K562 (cell line): ENCODE results near the gene ITGAE. TPM values are rescaled to one million over a fixed set of nuclear protein-coding genes. Genes with fewer than 3 reads are reported as not detected.

ENCODE experiments used
- ATAC-seq: fragments of 200-7000 bp; cut with Tn5 transposase; 3 replicates; pipeline ENCODE4 v1.9.1; 2020; ENCODE audit warnings: moderate library complexity
- BruUV-seq: library from RNA; stranded (reverse); fragments of 400-500 nt; replicated peaks from 2 replicates; lab custom pipeline; 2021; lab: Mats Ljungman, UMichigan
- CTCF ChIA-PET: fragments of 300-600 bp; formaldehyde crosslinking; extraction: SDS; loops from one replicate; lab custom pipeline; 2021; ENCODE audit warnings: low intra/inter-chr PET ratio; lab: Yijun Ruan, JAX
- POLR2A ChIA-PET: fragments of 300-600, 350-650 bp; sonication (Branson Sonifier 250); formaldehyde crosslinking; extraction: SDS; loops from one replicate; lab custom pipeline; 2021; ENCODE audit warnings: antibody characterized with exemption, inconsistent platforms; lab: Yijun Ruan, JAX
- DNase-seq, 4 experiments: peaks; one replicate each; pipeline versions ENCODE4 v3.0.0 to v3.0.0-alpha.2; 2011 to 2018; ENCODE audit warnings: low spot score in 3 of 4, mixed read lengths in 3 of 4; ENCODE audit errors: extremely low read depth in 1 of 4
- FAIRE-seq: peaks from 2 replicates; lab custom pipeline; 2011; peaks lifted over from hg19 to GRCh38; lab: Jason Lieb, UNC
- H2AFZ ChIP-seq: 2 replicates; pipeline ENCODE4 v1.6.0; 2011; ENCODE audit warnings: low read depth, low read length, control low read depth, inconsistent platforms
- H3K27ac ChIP-seq: fragments of 200-600 bp; 3 replicates; pipeline ENCODE4 v1.8.0; 2011; ENCODE audit warnings: low read depth, mild to moderate bottlenecking, control low read depth, inconsistent platforms, low read length, moderate library complexity, mixed read lengths; ENCODE audit errors: extremely low read depth
- H3K27me3 ChIP-seq, 2 experiments: fragments of 300-600 bp in 1 of 2; 2 replicates in 1 of 2; 3 replicates in 1 of 2; pipeline versions ENCODE4 v1.6.0 to v1.8.0; 2011; ENCODE audit warnings: inconsistent platforms in 2 of 2, low read length in 2 of 2, mild to moderate bottlenecking in 1 of 2, mixed read lengths in 1 of 2, moderate library complexity in 1 of 2; ENCODE audit not compliant: control insufficient read depth in 2 of 2, insufficient read depth in 2 of 2
- H3K36me3 ChIP-seq: fragments of 300-600 bp; 3 replicates; pipeline ENCODE4 v1.8.0; 2011; ENCODE audit warnings: mild to moderate bottlenecking, low read length, inconsistent platforms; ENCODE audit not compliant: control insufficient read depth, insufficient read depth
- H3K4me1 ChIP-seq, 2 experiments: fragments of 200-600 bp in 1 of 2; replicated peaks in 1 of 2; 2 replicates in 1 of 2; 3 replicates in 1 of 2; pipeline versions ENCODE4 v1.5.1 to v1.8.0; 2011; ENCODE audit warnings: inconsistent platforms in 2 of 2, low read length in 2 of 2, mild to moderate bottlenecking in 1 of 2, mixed read lengths in 1 of 2, moderate library complexity in 1 of 2; ENCODE audit not compliant: control insufficient read depth in 2 of 2, insufficient read depth in 2 of 2
- H3K4me2 ChIP-seq: 2 replicates; pipeline ENCODE4 v1.6.1; 2011; ENCODE audit warnings: low read length, control low read depth, inconsistent platforms, mixed read lengths; ENCODE audit not compliant: insufficient read depth
- H3K4me3 ChIP-seq: fragments of 200-600 bp; sonication (generic), shearing (Covaris generic); 2 replicates; pipeline ENCODE4 v1.5.1; 2016; ENCODE audit warnings: control low read depth, inconsistent platforms
- H3K79me2 ChIP-seq: fragments of 200-600 bp; 3 replicates; pipeline ENCODE4 v1.8.0; 2011; ENCODE audit warnings: low read length, inconsistent platforms; ENCODE audit not compliant: control insufficient read depth, insufficient read depth
- H3K9ac ChIP-seq, 2 experiments: 2 replicates each; pipeline versions ENCODE4 v1.6.0 to v1.6.1; 2011; ENCODE audit warnings: low read depth in 2 of 2, low read length in 2 of 2, control low read depth in 1 of 2, inconsistent platforms in 1 of 2, mild to moderate bottlenecking in 1 of 2, mixed read lengths in 1 of 2; ENCODE audit not compliant: insufficient read depth in 1 of 2
- H3K9me1 ChIP-seq: one replicate; pipeline ENCODE4 v1.6.0; 2011; ENCODE audit warnings: inconsistent platforms, mild to moderate bottlenecking, low read length, moderate library complexity; ENCODE audit not compliant: control insufficient read depth, insufficient read depth
- H3K9me3 ChIP-seq: replicated peaks from 2 replicates; pipeline ENCODE4 v1.5.1; 2011; ENCODE audit warnings: low read depth, low read length, inconsistent platforms; ENCODE audit not compliant: control insufficient read depth, insufficient read depth
- H4K20me1 ChIP-seq: replicated peaks from 2 replicates; pipeline ENCODE4 v1.6.1; 2011; ENCODE audit warnings: low read length, inconsistent platforms, mixed read lengths; ENCODE audit not compliant: control insufficient read depth, insufficient read depth
- CREB1 ChIP-seq, 2 experiments: sonication (generic) in 1 of 2; formaldehyde crosslinking in 1 of 2; IDR thresholded peaks; 2 replicates each; pipeline versions ENCODE4 v1.6.1 to v1.8.0; 2012 to 2022; ENCODE audit warnings: inconsistent platforms in 1 of 2, mild to moderate bottlenecking in 1 of 2, missing genetic modification reagents in 1 of 2, moderate library complexity in 1 of 2
- HDAC1 ChIP-seq, 2 experiments: fragments of 450-650 bp; IDR thresholded peaks; 2 replicates each; pipeline ENCODE4 v1.6.1; 2016 to 2017; ENCODE audit warnings: inconsistent platforms in 1 of 2, mild to moderate bottlenecking in 1 of 2, moderate library complexity in 1 of 2
- HNRNPH1 ChIP-seq: fragments of 200-400 bp; formaldehyde crosslinking; optimal IDR thresholded peaks from 2 replicates; pipeline ENCODE3; 2017; ENCODE audit warnings: low read depth, mild to moderate bottlenecking, low read length, moderate library complexity
- KLF10 ChIP-seq: fragments of 250-450 bp; sonication (Bioruptor Pico); IDR thresholded peaks from 2 replicates; pipeline ENCODE4 v1.6.1; 2021; ENCODE audit warnings: matching md5 sums
- NKRF ChIP-seq: fragments of 450-650 bp; IDR thresholded peaks from 2 replicates; pipeline ENCODE4 v1.6.1; 2016; ENCODE audit warnings: borderline replicate concordance
- RBBP5 ChIP-seq: fragments of 200-600 bp; sonication (generic); IDR thresholded peaks from 2 replicates; pipeline ENCODE4 v1.6.1; 2012; ENCODE audit warnings: borderline replicate concordance, mild to moderate bottlenecking, low read length, control low read depth, inconsistent platforms; ENCODE audit not compliant: insufficient read depth, poor library complexity, severe bottlenecking
- SAP30 ChIP-seq: fragments of 200-600 bp; sonication (generic); IDR thresholded peaks from 2 replicates; pipeline ENCODE4 v1.6.1; 2012; ENCODE audit warnings: borderline replicate concordance, low read depth, mild to moderate bottlenecking, moderate library complexity, low read length, control low read depth, inconsistent platforms; ENCODE audit not compliant: insufficient read depth, poor library complexity, severe bottlenecking
- SIN3A ChIP-seq, 2 experiments: fragments of 150-350 bp in 1 of 2; IDR thresholded peaks; 2 replicates each; pipeline ENCODE4 v1.6.1; 2011 to 2016; ENCODE audit warnings: borderline replicate concordance in 2 of 2, low read depth in 2 of 2, low read length in 2 of 2, mild to moderate bottlenecking in 2 of 2, moderate library complexity in 2 of 2; ENCODE audit not compliant: control insufficient read depth in 1 of 2
- TBP ChIP-seq: optimal IDR thresholded peaks from 2 replicates; pipeline ENCODE3; 2011; ENCODE audit warnings: low read depth, low read length, improper control_type of control experiment
- TCF7L2 ChIP-seq: fragments of 150-350 bp; IDR thresholded peaks from 2 replicates; pipeline ENCODE4 v1.6.1; 2016; ENCODE audit warnings: low read depth, mild to moderate bottlenecking, low read length, moderate library complexity
- ZFX ChIP-seq: sonication (generic); formaldehyde crosslinking; IDR thresholded peaks from 2 replicates; pipeline ENCODE4 v1.8.0; 2022; ENCODE audit warnings: mild to moderate bottlenecking, missing genetic modification reagents, moderate library complexity
- ZNF217 ChIP-seq: sonication (generic); formaldehyde crosslinking; IDR thresholded peaks from 2 replicates; pipeline ENCODE4 v1.8.0; 2022; ENCODE audit warnings: mild to moderate bottlenecking, missing genetic modification reagents
- ZNF277 ChIP-seq: fragments of 250-450 bp; sonication (Bioruptor Pico); IDR thresholded peaks from 2 replicates; pipeline ENCODE4 v1.8.0; 2022; ENCODE audit warnings: inconsistent platforms, mild to moderate bottlenecking, moderate library complexity, borderline replicate concordance
- ZNF695 ChIP-seq: fragments of 450-650 bp; formaldehyde crosslinking; IDR thresholded peaks from 2 replicates; pipeline ENCODE4 v1.4.0; 2020; ENCODE audit warnings: mild to moderate bottlenecking, moderate library complexity
- ZNF740 ChIP-seq, 3 experiments: fragments of 200-800 bp in 1 of 3; sonication (Bioruptor generic) in 1 of 3; sonication (generic) in 1 of 3; formaldehyde crosslinking in 1 of 3; IDR thresholded peaks; 2 replicates each; pipeline versions ENCODE4 v1.6.1 to v1.8.0; 2016 to 2022; ENCODE audit warnings: mild to moderate bottlenecking in 2 of 3, missing compliant biosample characterization in 2 of 3, missing genetic modification characterization in 2 of 3, missing genetic modification reagents in 1 of 3
- WGBS: fragments of 100-300 bp; shearing (Covaris generic); methylation state at CpG from one replicate; pipeline ENCODE4 v1.1.6; 2016; ENCODE audit warnings: low coverage, mixed read lengths; ENCODE audit not compliant: insufficient coverage; ENCODE audit errors: missing lambda C conversion rate; 5-methylcytosine and 5-hydroxymethylcytosine counted together
- in situ Hi-C: fragments of 300-500 bp; cut with MboI; formaldehyde crosslinking; loops from 4 replicates; pipeline ENCODE4 v1.15.0; 2018; ENCODE audit warnings: inconsistent platforms, mixed read lengths
- intact Hi-C: fragments of 100-400 bp; cut with micrococcal nuclease; formaldehyde crosslinking; loops from 2 replicates; pipeline ENCODE4 v1.14.2; 2022
- polyA plus RNA-seq, 8 experiments: library from polyadenylated mRNA; depleted of rRNA in 4 of 8; stranded (reverse) in 5 of 8; unstranded in 3 of 8; fragments of >200 nt; fragmentation: Nextera tagmentation in 2 of 8; fragmentation: Illumina TruSeq in 1 of 8; extraction: Ambion mirVana in 2 of 8; extraction: Trizol in 1 of 8; gene quantifications; 2 replicates each; pipeline versions ENCODE4 v1.2.1 to v1.2.3, GENCODE V29; 2011 to 2014; ENCODE audit warnings: inconsistent platforms in 1 of 8, missing spikeins in 1 of 8
- total RNA-seq, 7 experiments: library from RNA; depleted of rRNA in 6 of 7; stranded (reverse); fragments of >200 nt in 6 of 7; fragmentation: Illumina TruSeq in 2 of 7; extraction: Trizol in 2 of 7; gene quantifications; 2 replicates each; pipeline versions ENCODE4 v1.2.1 to v1.2.3, GENCODE V29; 2011 to 2021; ENCODE audit warnings: low replicate concordance in 1 of 7

Gene ITGAE
- total and polyA plus RNA-seq, 9 of the 15 experiments (the other 6 are each of a cell fraction or from before 2014, with no cell fraction given) = 14.8 to 160 (median 27.0) TPM

- no peak for TF ChIP-seq CREB1 (IDR thresholded peaks at IDR 0.05)
- TF ChIP-seq CREB1 (CRISPR knock-in tag; IDR thresholded peaks at IDR 0.05) = no peak
- no peak for TF ChIP-seq TBP
- no peak for TF ChIP-seq KLF10 (CRISPR knock-in tag)
- no peak for TF ChIP-seq HNRNPH1
- TF ChIP-seq, all 486 proteins: peak for 0
These were observed 131.4 kb downstream of the ITGAE start (continued) for GRCh38 chr17:3669548-3669947.

GRCh38 chr17:3669085-3669347 lies 132.0 kb downstream of the ITGAE start:
- FAIRE-seq (no peak), ATAC-seq (peak; percentile 3; the same call in 2 of the 3 replicates), DNase-seq (no peak)
- H3K4me1 ChIP-seq = peaks cover 6 to 29% of the 10 kb centered on the region in 2 experiments; a peak in 4 of 5 replicates
- peaks cover 20% of the 10 kb centered on the region for H3K79me2 ChIP-seq
- 0% methylated on average over 31 of the region's 32 CpGs for WGBS
- H3K9me3 ChIP-seq = no peaks in the 10 kb centered on the region
- H3K36me3 ChIP-seq = peaks cover 7% of the 10 kb centered on the region; the same call in 2 of the 3 replicates
- H2AFZ ChIP-seq = peak overlapping the region; percentile 84
- H3K27ac ChIP-seq = peak overlapping the region; percentile 79
- ChIA-PET CTCF (no interaction called here), POLR2A (interaction anchor here (0.6 to 0.7 kb wide), 3 partner anchors 9 to 51 kb away, joined by 3 to 4 read pairs (median 3); no protein-coding TSS in a partner anchor)
- peak overlapping the region; percentile 82 to 99 for H3K9ac ChIP-seq
- peaks cover 6% of the 10 kb centered on the region for H3K9me1 ChIP-seq
- in situ Hi-C loops (no loop called here), intact Hi-C loops (no loop called here)
- H3K4me2 ChIP-seq = peak overlapping the region; percentile 82
- H3K27me3 ChIP-seq = no peaks in the 10 kb centered on the region; a peak in 1 of 5 replicates
- TSS peak; percentile 89 for BruUV-seq
- peak overlapping the region; percentile 87 for H3K4me3 ChIP-seq
- 0 out of 2 replicates have a peak, but pooled peaks cover 16% of the 10 kb centered on the region for H4K20me1 ChIP-seq
- TF ChIP-seq ZNF695 (CRISPR knock-in tag) (no peak), HDAC1 (IDR thresholded peaks at IDR 0.05) (peak in 1 of 2 experiments; percentile 5; a peak in 1 of 4 replicates), NKRF (peak; percentile 51; the same call in 1 of the 2 replicates), ZNF217 (no peak), SIN3A (IDR thresholded peaks at IDR 0.05; ENCODE audit: borderline replicate concordance in 2 of 2, control insufficient read depth in 1 of 2, low read depth in 2 of 2, low read length in 2 of 2) (peak in 1 of 2 experiments; percentile 20; a peak in 1 of 4 replicates), ZFX (CRISPR knock-in tag) (peak; percentile 8), ZNF277 (no peak), SAP30 (peak; percentile 33), ZNF740 (CRISPR knock-in tag; IDR thresholded peaks at IDR 0.05) (0 out of 2 replicates have a peak, but pooled peaks have one; percentile 22), ZNF740 (tag; IDR thresholded peaks at IDR 0.05) (no peak), RBBP5 (peak; percentile 30), TCF7L2 (no peak)
